Mucosa of gallbladder (tissue), 1 donor: ENCODE results near the gene RBM41. TPM values are rescaled to one million over a fixed set of nuclear protein-coding genes. Genes with fewer than 3 reads are reported as not detected.
"Not testable (repeated sequence)": the region's sequence is repeated elsewhere in the genome, so short reads cannot be mapped to it uniquely, and the experiment has no call there.

ENCODE experiments used
- DNase-seq: peaks from one replicate; pipeline ENCODE4 v3.0.0-alpha.2; 2020; ENCODE audit warnings: low spot score
- total RNA-seq: library from RNA; stranded (reverse); gene quantifications from one replicate; pipeline ENCODE4 v1.2.1, GENCODE V29; 2021
- donor health status: DM: no; HTN: no; CAD: no.

Gene RBM41
- 18.7 TPM for total RNA-seq

- peak; percentile 76 for DNase-seq
Observed at GRCh38 chrX:107118322-107119147, at the start of gene RBM41. Gene RBM41, minus strand, starts transcription at chrX:107118822. Its CDS starts 49 bp downstream, at chrX:107118773.

DNA sequence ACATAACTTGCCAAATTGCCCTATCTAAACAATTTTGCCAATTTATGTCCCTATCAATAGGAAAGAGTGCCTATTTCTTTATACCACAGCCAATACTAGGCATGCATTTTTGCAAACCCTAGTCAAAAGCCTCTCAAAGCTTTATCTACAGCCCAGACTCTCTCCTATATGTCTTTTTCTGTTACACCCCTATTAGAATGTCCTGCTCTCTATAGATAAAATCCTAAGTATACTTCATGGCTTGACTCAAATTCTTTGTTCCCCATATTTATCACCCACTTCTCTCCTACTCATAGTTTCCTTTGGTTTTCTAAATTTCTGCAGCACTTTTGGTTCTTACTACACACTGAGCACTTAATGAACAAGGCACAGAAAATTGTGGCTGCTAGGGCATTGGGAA is 49.6 kb upstream of the RBM41 start:
- no peak for DNase-seq

GRCh38 chrX:107167163-107167921 is 48.7 kb upstream of the RBM41 start:
- DNase-seq: no peak

GRCh38 chrX:107157618-107158017 is 39.0 kb upstream of the RBM41 start:
- DNase-seq: not testable (repeated sequence)

GRCh38 chrX:107155621-107156430 is 37.2 kb upstream of the RBM41 start:
- DNase-seq: not testable (repeated sequence)

GRCh38 chrX:107154787-107155620 is 36.4 kb upstream of the RBM41 start:
- DNase-seq: no peak

GRCh38 chrX:107153005-107153404 is 34.4 kb upstream of the RBM41 start:
- no peak for DNase-seq

- DNase-seq: no peak
Observed at GRCh38 chrX:107146670-107147069, 28.0 kb upstream of the RBM41 start.

- no peak for DNase-seq
Observed at GRCh38 chrX:107135965-107136307, 17.3 kb upstream of the RBM41 start.

DNA sequence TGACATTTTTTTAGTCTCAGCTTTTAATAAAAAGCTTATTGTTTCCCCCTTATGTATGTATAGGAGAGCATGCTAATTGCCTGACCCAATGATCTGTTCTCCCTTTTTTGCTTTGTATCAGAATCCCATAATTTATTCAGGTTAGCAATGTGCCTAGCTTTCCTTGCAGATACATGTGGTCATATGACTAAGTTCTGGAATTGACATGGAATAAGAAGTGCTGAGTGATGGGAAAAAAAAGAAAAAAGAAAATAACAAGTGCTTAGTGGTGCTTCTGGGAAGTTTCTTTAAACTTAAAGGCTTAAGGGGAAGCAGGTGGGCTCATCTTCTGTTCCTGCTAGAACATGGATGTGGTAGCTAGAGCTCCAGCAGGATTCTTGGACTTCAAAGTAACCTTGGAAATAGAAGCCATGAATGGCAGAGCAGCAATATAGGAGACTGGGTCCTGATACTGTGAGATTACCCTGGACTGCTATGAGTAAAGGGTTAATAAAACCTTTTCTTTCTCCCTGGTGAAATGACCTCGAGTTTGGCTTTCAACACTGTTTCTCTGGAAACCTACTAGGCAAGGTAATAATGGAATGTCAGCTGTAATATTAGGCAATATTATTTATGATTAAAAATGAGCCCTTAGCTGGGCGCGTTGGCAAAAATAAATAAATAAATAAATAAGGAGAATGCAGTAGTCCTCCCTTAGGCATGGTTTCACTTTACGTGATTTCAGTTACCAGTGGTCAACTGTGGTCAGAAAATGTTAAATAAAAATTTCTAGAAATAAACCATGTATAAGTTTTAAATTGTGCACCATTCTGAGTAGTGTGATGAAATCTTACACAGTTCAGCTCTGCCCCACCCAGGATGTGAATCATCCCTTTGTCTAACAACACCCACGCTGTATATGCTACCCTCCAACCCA is 16.7 kb upstream of the RBM41 start:
- peak; percentile 15 for DNase-seq

DNA sequence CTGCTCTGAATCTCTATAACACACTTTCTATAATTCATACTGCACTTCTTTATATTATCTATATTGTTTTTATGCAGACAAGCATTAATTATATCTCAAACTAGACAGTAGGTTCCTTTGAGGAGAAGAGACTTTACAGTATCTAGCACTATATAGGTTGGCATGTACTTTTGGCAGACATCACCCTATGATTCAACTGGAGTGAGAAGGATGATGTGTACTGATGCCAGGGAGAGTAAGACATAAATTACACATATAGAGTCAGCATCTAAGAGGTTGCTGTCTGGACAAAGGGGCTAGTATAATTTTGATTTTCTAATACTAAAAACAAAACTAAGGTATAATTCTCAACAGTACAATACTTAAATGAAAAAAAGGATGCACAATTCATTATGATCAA is 5.1 kb upstream of the RBM41 start:
- DNase-seq: no peak

DNA sequence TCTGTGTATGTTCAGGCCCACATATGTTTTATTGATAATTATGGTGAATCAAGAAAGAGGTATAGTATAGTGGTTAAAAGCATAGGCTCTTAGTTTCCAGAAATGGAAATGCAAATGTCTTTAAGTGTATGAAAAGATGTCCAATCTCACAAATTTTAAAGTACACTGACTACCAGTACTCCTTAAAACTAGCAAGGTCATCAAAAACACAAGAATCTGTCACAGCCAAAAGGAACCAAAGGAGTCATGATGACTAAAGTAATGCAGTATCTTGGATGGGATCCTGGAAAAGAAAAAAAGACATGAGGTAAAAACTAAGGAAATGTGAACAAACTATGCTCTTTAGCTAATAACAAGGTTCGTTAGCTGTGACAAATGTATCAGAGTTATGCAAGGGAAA is 661 bp upstream of the RBM41 start:
- no peak for DNase-seq

DNA sequence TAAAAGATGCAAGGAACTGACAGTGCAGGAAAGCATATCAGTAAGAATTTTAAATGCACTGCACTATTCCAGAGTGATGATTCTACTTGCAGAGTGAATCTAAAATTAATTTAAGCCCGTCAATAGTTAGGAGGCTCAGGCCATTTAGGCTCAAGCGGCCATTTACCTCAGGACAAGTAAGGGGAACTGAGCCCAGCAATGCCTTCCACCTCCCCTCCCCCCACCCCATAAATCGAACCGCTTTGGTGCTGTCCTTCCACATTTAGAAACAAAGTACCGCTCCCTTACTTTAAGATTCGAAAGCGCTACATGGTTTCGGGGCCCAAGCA is 665 bp downstream of the RBM41 start:
- DNase-seq: no peak

GRCh38 chrX:107107459-107107858 is 11.2 kb downstream of the RBM41 start:
- DNase-seq: no peak

- no peak for DNase-seq
Observed at GRCh38 chrX:107102980-107103379, 15.6 kb downstream of the RBM41 start.

GRCh38 chrX:107076158-107076557 is 42.5 kb downstream of the RBM41 start:
- no peak for DNase-seq

DNA sequence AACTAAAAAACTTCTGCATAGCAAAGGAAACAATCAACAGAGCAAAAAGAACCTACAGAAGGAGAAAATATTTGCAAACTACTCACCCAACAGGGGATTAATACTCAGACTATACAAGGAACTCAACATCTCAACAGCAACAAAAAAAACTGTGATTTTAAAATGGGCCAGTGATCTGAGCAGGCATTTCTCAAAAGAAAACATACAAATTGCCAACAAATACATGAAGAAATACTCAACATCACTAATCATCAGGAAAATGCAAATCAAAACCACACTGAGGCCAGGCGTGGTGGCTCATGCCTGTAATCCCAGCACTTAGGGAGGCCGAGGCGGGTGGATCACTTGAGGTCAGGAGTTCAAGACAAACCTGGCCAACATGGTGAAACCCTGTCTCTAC is 60.9 kb downstream of the RBM41 start:
- not testable (repeated sequence) for DNase-seq

- DNase-seq: no peak
Observed at GRCh38 chrX:107054978-107055377, 63.6 kb downstream of the RBM41 start.

- DNase-seq: no peak
Observed at GRCh38 chrX:107050195-107050709, 68.4 kb downstream of the RBM41 start.

- no peak for DNase-seq
Observed at GRCh38 chrX:107047622-107048021, 71.0 kb downstream of the RBM41 start.
